Left lung (tissue), 10 donors: ENCODE results near the gene NDUFB7. TPM values are rescaled to one million over a fixed set of nuclear protein-coding genes. Genes with fewer than 3 reads are reported as not detected.
"Not testable (repeated sequence)": the region's sequence is repeated elsewhere in the genome, so short reads cannot be mapped to it uniquely, and the experiment has no call there.

Experiments
- ATAC-seq: fragments of 200-7000 bp; cut with Tn5 transposase; one replicate; pipeline ENCODE4 v1.9.1; 2020; ENCODE audit warnings: moderate library complexity
- DNase-seq, 4 donors: peaks; one replicate each; pipeline ENCODE4 v3.0.0-alpha.2; 2013 to 2020
- H3K27ac ChIP-seq, 2 donors: fragments of 200-600 bp; sonication (generic) in 1 of 2; one replicate each; pipeline versions ENCODE4 v1.5.0 to v1.8.0; 2020 to 2021
- H3K27me3 ChIP-seq, 2 donors: fragments of 200-600 bp; sonication (generic) in 1 of 2; one replicate each; pipeline versions ENCODE4 v1.5.0 to v1.8.0; 2020 to 2021
- H3K36me3 ChIP-seq, 2 donors: fragments of 200-600 bp; sonication (generic) in 1 of 2; one replicate each; pipeline versions ENCODE4 v1.5.0 to v1.8.0; 2020 to 2021
- H3K4me1 ChIP-seq, 2 donors: fragments of 200-600 bp; one replicate each; pipeline ENCODE4 v1.8.0; 2021
- H3K4me3 ChIP-seq, 2 donors: fragments of 200-600 bp; sonication (generic) in 1 of 2; one replicate each; pipeline versions ENCODE4 v1.5.0 to v1.8.0; 2020 to 2021; ENCODE audit warnings: mild to moderate bottlenecking in 1 of 2
- H3K9me3 ChIP-seq, 2 donors: fragments of 200-600 bp; sonication (generic) in 1 of 2; one replicate each; pipeline versions ENCODE4 v1.5.0 to v1.8.0; 2020 to 2021
- intact Hi-C, 2 donors: fragments of 100-400 bp; cut with DNase I; formaldehyde crosslinking; loops; one replicate each; pipeline versions ENCODE4 v1.11.2 to v1.14.2; 2022
- polyA plus RNA-seq, 6 donors: library from polyadenylated mRNA; unstranded; fragments of 120-200 nt; gene quantifications; one replicate each; pipeline ENCODE4 v1.2.1, GENCODE V29; 2013; ENCODE audit not compliant: insufficient read length in 6 of 6
- total RNA-seq, 2 donors: library from RNA; stranded (reverse); fragmentation: NEBNext Ultra II Directional; extraction: Animal tissue kit (Norgen Biotek cat#: 25700); gene quantifications; one replicate each; pipeline ENCODE4 v1.2.1, GENCODE V29; 2021
- TF ChIP-seq, protein P1 (sequence below), 2 donors: fragments of 200-600 bp; sonication (generic) in 1 of 2; IDR thresholded peaks; one replicate each; pipeline versions ENCODE4 v1.5.0 to v1.8.0; 2021; ENCODE audit warnings: antibody characterized with exemption in 2 of 2
- donor health status: DM: no; HTN: yes; CAD: no.
- donor health status: DM: no; HTN: no; CAD: no.

The NDUFB7 gene
- total and polyA plus RNA-seq, 8 donors: 60.1 to 125 (median 87.5) TPM

DNA sequence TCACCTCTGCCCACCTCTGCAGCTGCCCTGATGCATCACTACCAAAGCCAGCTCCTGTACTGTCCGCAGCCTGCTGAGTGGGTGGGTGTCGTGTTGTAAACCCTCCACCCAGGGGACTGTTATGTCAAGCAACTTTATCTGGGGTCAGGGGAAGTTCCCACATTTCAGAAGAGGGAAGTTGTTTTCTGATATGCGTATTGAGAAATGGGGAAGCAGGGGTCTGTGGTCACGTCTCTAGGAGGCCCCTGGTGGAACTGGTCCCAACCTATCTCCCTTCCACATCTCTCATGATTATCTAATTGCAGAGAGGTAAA is 42.2 kb upstream of the NDUFB7 start:
- Histone ChIP-seq H3K4me3 (no peak overlapping the region), H3K36me3 (no peaks in the 10 kb centered on the region), H3K27me3 (no peaks in the 10 kb centered on the region), H3K4me1 (peaks cover 0 to 49% of the 10 kb centered on the region in 2 donors), H3K9me3 (peaks cover 0 to 4% of the 10 kb centered on the region in 2 donors), H3K27ac (peak overlapping the region in 1 of 2 donors; percentile 68)
- peak in 1 of 4 donors; percentile 42 for DNase-seq
- peak; percentile 25 for ATAC-seq
- TF ChIP-seq, protein P1, sequence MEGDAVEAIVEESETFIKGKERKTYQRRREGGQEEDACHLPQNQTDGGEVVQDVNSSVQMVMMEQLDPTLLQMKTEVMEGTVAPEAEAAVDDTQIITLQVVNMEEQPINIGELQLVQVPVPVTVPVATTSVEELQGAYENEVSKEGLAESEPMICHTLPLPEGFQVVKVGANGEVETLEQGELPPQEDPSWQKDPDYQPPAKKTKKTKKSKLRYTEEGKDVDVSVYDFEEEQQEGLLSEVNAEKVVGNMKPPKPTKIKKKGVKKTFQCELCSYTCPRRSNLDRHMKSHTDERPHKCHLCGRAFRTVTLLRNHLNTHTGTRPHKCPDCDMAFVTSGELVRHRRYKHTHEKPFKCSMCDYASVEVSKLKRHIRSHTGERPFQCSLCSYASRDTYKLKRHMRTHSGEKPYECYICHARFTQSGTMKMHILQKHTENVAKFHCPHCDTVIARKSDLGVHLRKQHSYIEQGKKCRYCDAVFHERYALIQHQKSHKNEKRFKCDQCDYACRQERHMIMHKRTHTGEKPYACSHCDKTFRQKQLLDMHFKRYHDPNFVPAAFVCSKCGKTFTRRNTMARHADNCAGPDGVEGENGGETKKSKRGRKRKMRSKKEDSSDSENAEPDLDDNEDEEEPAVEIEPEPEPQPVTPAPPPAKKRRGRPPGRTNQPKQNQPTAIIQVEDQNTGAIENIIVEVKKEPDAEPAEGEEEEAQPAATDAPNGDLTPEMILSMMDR (IDR thresholded peaks at IDR 0.05): no peak
- intact Hi-C loops: no loop called here

DNA sequence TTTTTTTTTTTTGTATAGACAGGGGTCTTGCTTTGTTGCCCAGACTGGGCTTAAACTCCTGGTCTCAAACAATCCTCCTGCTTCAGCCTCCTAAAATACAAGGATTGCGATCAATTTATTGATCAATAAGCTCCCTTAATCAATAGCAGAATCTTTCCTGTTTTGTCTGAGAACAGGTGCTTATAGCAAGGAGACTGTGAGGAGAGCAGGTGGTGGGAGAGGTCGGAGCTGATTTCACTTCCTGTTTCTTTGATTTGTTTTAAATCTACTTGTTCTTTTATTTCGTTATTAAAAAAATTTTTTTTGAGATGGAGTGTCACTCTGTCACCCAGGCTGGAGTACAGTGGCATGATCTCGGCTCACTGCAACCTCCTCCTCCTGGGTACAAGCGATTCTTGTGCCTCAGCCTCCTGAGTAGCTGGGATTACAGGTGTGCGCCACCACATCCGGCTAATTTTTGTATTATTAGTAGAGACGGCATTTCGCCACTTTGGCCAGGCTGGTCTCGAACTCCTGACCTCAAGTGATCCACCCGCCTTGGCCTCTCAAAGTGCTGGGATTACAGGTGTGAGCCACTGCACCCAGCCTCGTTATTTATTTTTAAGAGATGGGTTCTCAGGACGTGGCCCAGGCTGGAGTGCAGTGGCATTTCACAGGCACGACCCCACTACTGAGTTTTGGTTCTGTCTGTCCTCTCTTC is 41.7 kb upstream of the NDUFB7 start:
- H3K9me3 ChIP-seq, H3K4me3 ChIP-seq, H3K27me3 ChIP-seq, ATAC-seq, intact Hi-C loops, DNase-seq, H3K36me3 ChIP-seq: not testable (repeated sequence)
- H3K4me1 ChIP-seq: peaks cover 0 to 49% of the 10 kb centered on the region in 2 donors
- peak overlapping the region in 1 of 2 donors; percentile 68 for H3K27ac ChIP-seq

DNA sequence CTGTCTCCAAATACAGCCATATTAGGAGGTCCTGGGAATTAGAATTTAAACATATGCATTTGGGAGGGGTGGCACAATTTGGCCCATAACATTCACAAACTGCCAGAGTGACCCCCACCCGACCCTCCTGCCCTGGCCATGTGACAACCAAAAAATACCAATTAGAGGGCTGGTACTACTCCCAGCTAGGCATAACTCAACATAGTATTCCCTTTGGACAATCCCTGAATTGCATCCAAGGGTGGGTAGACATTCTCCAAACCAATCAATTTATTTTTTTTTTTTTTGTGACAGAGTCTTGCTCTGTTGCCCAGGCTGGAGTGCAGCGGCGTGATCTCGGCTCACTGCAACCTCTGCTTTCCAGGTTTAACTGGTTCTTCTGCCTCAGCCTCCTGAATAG is 40.8 kb upstream of the NDUFB7 start:
- TF ChIP-seq, protein P1 (IDR thresholded peaks at IDR 0.05): no peak
- H3K4me3 ChIP-seq: no peak overlapping the region
- intact Hi-C loops: no loop called here

DNA sequence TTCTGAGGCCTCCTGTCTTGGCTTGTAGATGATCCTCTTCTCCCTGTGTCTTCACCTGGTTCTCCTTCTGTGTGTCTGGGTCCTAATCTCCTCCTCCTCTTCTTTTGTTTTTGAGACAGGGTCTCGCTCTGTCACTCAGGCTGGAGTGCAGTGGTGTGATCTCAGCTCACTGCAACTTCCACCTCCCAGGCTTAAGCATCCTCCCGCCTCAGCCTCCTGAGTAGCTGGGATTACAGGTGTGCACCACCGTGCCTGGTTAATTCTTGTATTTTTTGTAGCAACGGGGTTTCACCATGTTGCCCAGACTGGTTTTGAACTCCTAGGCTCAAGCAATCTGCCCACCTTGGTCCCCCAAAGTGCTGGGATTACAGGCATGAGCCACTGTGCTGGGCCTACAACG is 40.4 kb upstream of the NDUFB7 start:
- ATAC-seq, intact Hi-C loops, H3K4me3 ChIP-seq, H3K27me3 ChIP-seq, H3K27ac ChIP-seq, H3K36me3 ChIP-seq, DNase-seq, H3K9me3 ChIP-seq: not testable (repeated sequence)
- H3K4me1 ChIP-seq: peaks cover 0 to 54% of the 10 kb centered on the region in 2 donors

More for the DNA sequence above, 40.8 kb upstream of the NDUFB7 start:
- Histone ChIP-seq H3K36me3 (no peaks in the 10 kb centered on the region), H3K27ac (no peak overlapping the region), H3K27me3 (no peaks in the 10 kb centered on the region), H3K9me3 (no peaks in the 10 kb centered on the region), H3K4me1 (peaks cover 0 to 54% of the 10 kb centered on the region in 2 donors)
- no peak for DNase-seq
- no peak for ATAC-seq

DNA sequence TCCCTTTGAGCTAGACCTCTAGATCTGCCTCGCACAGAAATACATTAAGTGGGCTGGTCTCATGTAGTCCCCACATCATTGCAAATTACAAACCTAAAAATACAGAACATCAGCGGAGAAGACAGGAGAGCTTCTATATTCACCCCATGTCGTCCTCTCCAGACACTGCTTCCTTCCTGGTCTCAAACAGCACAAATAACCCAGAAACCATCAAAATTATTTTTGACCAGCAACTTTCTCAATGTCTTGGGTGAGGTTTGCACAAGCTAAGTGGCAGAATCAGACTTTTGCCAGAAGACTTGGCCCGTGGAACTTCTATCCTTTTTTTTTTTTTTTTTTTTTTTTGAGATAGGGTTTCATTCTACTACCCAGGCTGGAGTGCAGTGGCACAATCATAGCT is 39.2 kb upstream of the NDUFB7 start:
- Histone ChIP-seq H3K4me1 (peaks cover 0 to 46% of the 10 kb centered on the region in 2 donors), H3K27ac (no peak overlapping the region), H3K9me3 (no peaks in the 10 kb centered on the region), H3K36me3 (no peaks in the 10 kb centered on the region), H3K4me3 (no peak overlapping the region), H3K27me3 (no peaks in the 10 kb centered on the region)
- DNase-seq (no peak), ATAC-seq (no peak)
- TF ChIP-seq, protein P1 (IDR thresholded peaks at IDR 0.05): no peak
- intact Hi-C loops: no loop called here

DNA sequence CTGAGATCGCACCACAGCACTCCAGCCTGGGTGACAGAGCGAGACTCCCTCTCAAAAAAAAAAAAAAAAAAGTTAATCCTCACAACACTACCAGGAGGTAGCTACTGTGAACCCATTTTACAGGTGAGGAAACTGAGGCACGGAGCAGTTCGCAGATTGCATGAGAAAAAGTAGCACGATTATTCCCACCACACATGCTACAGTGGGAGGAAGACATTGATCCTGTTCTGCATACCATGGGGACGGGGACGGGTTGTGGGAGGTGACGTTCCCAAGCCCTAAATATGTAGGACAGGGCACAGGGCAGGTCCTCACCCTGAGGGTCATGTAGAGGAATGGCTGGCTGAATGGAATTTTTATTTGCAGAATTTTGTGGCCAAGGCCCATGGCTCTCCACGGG is 34.8 kb upstream of the NDUFB7 start:
- Histone ChIP-seq H3K4me3 (no peak overlapping the region), H3K27ac (no peak overlapping the region), H3K27me3 (no peaks in the 10 kb centered on the region), H3K9me3 (peaks cover 0 to 7% of the 10 kb centered on the region in 2 donors), H3K4me1 (peaks cover 0 to 16% of the 10 kb centered on the region in 2 donors), H3K36me3 (no peaks in the 10 kb centered on the region)
- ATAC-seq (no peak), DNase-seq (no peak)
- intact Hi-C loops: no loop called here
- TF ChIP-seq, protein P1 (IDR thresholded peaks at IDR 0.05): no peak
